ENCODE results near the gene MSMP.

DNA sequence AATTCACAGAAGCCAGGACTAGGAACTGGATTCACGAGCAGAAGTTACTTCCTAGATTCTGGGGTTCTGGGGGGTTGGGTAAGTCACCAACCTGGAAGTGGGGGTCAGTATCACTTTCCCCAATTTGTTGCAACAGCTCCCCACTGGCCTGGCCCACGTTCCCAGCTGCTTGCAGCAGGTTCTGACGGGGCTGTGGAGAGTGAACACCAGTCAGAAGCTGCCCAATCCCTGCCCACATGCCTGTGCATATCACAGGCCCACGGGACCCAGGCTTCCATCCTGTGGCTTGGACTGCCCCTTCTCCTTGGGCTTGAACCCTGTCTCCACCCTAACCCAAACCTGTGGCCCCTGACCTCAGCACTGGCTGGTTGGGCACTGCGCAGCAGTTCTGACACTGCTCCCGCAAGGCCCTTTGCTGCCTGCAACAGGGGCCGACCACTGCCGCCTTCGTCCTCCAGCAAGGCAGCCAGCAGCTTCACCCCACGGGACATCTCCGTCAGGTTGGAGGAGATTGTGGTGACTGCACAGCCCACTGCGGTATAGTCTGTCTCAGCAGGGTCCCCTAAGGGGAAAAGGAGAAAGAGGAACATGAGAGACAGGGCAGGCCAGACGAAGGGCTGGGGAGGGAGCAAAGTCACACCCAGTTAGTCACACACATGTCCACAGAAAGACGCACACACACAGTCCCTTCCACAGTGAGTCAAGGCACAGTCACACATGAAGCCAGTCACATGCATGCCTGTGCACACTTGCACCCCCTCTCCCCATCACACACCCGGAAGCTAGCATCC, 35.2 kb downstream of the MSMP start:
- TF ChIP-seq EZH2 (IDR thresholded peaks at IDR 0.05) (no peak), POLR2AphosphoS5 (IDR thresholded peaks at IDR 0.05; ENCODE audit: borderline replicate concordance, low read depth, low read length) (no peak)

Measured in SK-N-MC (cell line).